Hematopoietic multipotent progenitor cell treated with erythropoietin and hydrocortisone succinate and interleukin-3 and kit ligand, for 6 days (in vitro differentiated cells): ENCODE data around the gene P2RX2.
"Not testable (repeated sequence)": the region's sequence is repeated elsewhere in the genome, so short reads cannot be mapped to it uniquely, and the experiment has no call there.

ENCODE experiments used
- DNase-seq: peaks from one replicate; pipeline ENCODE4 v3.0.0-alpha.2; 2015

Gene P2RX2

DNA sequence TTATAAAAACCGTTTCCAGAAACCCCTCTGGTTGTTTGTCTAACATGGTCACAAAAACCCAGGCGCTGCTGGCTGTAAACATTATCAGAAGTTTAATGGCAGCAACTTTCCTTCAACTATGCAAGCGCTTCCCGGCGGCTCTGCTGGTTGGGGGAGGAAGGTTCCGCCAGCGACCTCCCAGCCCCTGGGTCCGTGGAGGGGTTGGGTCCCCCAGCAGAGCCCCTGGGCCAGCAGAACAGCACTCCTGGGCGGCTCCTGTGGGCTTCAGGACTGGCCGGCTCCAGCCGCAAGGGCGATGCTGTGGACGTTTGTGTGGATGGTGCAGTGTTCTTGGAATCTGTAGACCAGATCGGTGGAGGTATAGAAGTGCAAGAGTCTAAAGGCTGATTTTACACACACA is 34.1 kb upstream of the P2RX2 start:
- DNase-seq = no peak

- DNase-seq = no peak
These were observed 33.4 kb upstream of the P2RX2 start for GRCh38 chr12:132585177-132585576.

DNA sequence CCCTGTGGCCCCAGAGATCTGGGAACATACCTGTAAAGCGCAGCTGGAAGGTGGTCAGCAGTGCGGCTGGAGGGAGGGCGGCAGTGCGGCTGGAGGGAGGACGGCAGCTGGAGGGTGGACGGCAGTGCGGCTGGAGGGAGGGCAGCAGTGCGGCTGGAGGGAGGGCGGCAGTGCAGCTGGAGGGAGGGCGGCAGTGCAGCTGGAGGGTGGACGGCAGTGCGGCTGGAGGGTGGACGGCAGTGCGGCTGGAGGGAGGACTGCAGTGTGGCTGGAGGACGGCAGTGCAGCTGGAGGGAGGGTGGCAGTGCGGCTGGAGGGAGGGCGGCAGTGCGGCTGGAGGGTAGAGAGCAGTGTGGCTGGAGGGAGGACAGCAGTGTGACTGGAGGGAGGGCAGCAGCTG is 31.6 kb upstream of the P2RX2 start:
- no peak for DNase-seq

DNA sequence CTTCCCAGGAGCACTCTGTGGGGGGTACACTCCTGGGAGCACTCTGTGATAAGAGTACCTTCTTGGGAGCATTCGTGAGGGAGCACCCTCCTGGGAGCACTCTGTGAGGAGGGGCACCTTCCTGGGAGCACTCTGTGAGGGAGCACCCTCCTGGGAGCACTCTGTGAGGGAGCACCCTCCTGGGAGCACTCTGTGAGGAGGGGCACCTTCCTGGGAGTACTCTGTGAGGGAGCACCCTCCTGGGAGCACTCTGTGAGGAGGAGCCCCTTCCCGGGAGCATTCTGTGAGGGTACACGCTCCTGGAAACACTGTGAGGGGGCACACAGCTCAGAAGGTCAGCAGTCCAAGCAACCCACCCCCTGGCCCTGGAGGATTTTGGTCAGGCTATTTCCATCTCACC is 30.8 kb upstream of the P2RX2 start:
- DNase-seq = no peak

DNA sequence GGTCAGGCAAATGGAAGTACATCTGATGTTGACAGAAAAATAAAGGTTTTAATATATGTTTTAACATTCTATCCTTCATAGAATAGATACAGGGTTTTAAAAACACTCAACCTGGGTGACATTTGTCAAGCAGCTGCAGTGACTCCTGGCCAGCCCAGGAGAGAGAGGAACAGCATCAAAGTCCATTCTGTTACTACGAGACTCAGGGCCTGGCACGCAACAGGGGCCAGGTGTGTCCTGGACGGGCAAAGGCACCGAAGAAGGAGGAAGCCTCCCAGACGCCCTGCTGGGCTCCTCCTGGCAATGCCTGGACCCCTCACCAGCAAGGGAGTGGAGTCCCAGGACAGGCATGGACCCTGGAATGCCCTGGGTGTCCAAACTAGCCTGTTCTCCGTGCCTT is 30.3 kb upstream of the P2RX2 start:
- DNase-seq = no peak

- DNase-seq = no peak
These were observed 29.5 kb upstream of the P2RX2 start for GRCh38 chr12:132588821-132589669.

GRCh38 chr12:132591107-132591935 is 27.3 kb upstream of the P2RX2 start:
- DNase-seq = no peak

DNA sequence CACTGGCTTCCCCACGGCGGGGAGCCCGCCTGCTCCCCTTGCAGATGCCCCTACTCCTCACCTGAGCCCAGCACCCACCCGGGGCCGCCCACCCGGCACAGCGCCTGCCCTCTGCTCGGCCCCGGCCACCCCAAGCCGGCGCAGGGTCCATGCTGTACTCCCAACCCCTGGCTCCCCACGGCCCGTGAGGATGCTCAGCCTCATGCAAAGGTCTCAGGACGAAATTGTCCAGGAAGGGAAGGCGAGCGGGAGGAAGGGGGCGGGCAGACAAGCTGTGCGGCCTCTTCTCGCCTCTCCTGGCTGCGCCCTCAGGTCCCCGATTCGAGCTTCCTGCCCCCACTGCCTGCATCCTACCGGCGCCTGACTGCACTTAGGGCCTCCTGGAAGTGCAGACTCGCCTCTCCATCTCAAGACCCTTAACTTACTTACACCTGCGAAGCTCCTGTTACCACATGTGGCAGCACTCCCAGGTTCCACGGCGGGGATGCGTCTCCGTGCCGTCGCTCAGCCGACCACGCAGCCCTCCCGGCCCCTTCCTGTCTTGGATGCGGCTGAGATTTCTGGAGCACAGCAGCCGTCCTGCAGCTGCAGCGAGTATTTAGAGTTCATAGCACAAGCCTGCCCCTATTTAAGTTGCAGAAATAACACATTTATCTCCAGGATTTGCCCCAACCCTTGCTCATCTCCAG is 26.1 kb upstream of the P2RX2 start:
- no peak for DNase-seq

DNA sequence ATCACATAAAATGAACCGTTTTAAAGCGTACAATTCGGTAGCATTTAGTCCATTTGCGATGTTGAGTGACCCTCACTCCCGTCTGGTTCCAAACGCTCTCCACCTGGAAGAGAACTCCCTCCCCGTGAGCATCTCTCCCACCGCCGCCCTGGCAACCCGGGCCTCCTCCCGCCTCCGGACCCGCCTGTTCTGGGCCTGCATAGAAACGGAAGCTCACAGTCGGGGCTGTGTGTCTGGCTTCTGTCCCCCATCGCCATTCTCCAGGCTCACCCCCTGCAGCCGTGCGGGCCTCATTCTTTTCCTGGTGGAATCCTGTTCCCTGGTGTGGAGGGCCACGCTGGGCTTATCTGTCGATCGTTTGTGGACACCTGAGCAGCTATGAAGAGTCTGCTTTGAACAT is 25.5 kb upstream of the P2RX2 start:
- no peak for DNase-seq

DNA sequence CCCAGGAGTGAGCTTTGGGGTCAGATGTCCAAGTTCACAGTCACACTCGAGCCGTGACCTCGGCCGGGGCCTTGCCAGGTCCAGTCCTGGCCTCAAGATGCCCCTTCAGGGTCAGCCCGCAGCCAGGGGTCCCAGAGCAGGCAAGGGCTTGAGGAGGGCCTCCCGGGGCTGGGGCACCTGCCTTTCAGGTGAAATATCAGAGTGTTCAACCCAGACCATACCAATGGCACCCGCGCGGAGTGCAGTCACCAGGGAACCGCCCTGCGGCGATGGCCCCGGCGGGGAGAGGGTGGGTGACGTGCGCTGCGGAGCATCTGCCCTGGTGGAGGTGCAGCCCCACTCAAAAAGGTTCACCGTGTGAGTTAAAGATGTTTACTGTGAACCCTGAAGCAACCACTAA is 25.1 kb upstream of the P2RX2 start:
- no peak for DNase-seq

GRCh38 chr12:132593938-132594358 is 24.6 kb upstream of the P2RX2 start:
- peak; percentile 87 for DNase-seq

- no peak for DNase-seq
These were observed 23.4 kb upstream of the P2RX2 start for GRCh38 chr12:132595183-132595582.

GRCh38 chr12:132596016-132596415 is 22.6 kb upstream of the P2RX2 start:
- no peak for DNase-seq

GRCh38 chr12:132597333-132598316 is 21.0 kb upstream of the P2RX2 start:
- DNase-seq = peak; percentile 26

DNA sequence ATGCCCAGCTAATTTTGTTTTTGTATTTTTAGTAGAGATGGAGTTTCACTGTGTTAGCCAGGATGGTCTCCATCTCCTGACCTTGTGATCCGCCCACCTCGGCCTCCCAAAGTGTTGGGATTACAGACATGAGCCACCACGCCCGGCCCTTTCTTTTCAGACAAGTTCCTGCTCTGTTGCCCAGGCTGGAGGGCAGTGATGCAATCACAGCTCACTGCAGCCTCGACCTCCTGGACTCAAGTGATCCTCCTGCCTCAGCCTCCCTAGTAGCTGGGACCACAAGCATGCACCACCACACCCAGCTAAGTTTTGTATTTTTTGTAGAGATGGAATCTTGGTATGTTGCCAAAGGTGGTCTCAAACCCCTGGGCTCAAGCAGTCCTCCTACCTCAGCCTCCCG is 19.1 kb upstream of the P2RX2 start:
- not testable (repeated sequence) for DNase-seq

DNA sequence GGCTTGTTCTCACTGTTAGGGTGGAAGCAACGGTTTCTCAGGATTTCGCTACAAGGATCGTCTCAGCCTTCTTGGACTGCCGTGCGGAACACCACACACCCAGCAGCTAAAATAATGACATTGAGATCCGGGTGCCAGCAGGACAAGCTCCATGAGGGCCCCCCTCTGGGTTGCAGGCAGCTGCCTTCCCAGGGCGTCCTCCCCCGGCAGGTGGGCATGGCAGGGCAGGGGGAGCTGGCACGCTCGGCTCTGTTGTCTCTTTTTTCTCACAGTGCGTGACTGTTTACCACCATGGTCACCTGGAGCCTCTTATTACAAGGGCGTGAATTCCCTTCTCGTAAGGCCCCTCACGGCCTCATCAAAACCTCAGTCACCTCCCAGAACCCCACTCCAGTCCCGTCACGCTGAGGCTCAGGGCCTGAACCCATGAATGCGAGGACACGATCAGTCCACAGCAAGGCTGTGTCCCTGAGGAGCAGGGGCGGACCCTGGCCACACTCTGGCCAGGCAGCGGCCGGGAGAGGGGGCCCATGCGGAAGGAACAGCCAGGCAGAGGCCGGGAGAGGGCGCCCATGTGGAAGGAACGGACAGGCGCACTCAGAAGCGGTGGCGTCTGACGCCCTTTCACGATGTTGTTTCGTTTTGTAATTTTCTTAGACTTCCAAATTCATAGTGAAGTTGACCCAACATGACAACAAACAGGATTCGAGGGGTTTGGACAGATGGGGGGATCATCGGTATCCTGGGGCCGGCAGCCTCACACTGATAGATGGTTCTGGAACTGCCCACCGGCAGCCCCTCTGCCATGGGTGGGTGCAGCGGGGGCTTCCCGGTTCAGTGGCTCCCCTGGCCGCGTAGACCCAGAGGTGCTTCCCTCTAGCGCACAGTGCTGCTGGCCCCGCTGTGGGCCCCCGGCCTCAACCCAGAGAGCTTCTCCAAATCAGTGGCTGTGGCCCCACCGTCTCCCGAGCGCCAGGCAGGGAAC is 18.2 kb upstream of the P2RX2 start:
- DNase-seq = peak; percentile 78

DNA sequence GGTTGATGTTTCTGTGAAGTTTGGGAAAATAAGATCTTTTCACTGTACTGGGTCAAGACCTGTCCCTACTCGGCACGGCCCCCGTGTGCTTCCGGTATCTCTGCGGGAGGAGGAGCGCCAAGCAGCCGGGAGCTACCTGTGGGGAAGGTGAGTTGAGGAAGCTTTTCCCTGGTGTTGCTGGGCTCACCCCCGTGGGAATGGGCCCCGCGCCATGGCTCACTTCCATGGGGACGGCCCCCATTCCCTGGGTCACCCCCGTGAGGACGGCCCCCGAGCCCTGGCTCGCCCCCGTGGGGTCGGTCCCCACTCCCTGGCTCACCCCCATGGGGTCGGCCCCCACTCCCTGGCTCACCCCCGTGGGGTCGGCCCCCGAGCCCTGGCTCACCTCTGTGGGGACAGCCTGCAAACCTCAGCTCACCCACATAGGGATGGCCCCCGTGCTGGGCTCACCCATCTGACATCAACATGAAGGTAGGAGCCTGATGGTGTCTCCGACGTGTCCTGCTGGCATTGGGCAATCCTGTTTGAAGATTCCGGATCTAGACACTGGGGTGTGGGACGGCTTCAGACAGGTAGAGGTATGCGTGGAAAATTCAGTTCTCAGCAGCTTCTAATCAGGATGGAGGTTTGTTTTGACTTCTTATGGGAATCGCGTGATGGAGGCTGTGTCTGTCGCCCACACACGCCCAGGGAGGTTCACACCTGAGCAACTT is 17.2 kb upstream of the P2RX2 start:
- no peak for DNase-seq

DNA sequence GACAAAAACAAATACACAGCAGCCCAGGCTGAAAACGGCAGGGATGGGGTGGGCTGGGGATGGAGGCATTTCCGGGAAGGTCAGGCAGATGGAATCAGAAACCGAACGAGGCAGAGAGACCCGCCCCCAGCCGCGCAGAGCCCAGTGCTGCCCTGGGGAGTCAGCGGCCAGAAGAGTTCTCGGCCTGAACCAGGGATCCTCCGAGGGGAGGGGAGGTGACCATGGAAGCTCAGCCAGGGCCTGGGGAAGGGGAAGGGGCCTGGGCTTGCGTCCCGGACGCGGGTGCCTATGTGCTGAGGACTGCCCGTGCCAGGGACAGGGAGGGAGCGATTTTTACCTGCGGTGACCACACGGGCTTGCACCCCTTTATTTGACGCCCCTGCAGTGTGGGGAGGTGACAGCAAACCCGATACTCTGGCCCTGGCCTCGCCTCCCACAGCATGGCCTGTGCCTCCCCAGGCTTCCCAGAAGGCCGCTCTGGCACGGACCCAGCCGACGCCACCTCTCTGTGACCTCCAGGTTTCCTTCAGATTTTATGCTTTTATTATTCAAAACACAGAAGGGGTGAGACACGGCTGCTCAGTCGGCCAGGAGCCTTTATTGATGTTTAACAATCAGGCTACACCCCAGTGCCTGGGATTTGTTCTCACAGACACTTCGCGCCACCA is 15.9 kb upstream of the P2RX2 start:
- no peak for DNase-seq

DNA sequence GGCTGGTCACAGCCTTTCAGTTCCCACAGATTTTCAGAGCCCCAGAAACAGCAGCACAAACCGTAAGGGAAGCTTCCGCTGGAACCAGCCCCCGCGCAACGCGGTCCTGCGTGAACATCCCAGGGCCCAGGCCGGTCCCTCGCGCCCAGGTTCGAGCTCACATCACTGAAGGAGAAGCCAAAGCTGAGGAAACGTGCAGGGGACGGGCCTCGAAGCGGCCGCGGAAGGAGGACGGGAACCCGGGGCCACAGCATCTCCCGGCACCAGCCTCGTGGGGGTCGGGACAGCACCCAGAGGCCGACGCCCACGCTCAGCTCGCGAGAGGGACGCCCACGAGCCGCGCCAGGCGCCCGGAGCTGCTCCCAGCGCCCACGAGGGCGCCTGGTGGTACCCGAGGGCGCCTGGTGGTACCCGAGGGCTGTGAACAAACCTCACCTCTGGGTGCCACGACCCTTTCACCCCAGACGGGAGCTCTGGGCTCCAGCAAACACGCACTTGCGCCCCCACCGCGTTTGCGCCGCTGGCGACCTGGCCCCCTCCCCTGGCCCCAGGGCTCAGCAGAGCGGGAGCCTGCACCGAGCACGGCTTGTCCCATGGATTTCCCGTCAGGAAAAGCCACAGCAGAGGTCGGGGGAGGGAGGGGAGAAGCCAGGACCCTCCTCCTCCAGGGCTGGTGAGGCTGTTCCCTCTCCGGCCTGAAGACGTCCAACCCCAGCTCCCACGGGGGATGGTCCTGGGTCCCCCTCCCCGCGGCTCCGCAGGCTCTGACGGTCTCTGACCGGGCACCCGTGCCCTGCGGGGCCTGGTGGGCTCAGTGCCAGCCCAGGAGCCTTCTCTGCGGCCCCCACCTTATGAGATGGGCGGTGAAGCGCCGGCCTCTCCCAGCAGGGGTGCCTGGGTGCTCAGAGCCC is 15.1 kb upstream of the P2RX2 start:
- no peak for DNase-seq
